PC-9 (cell line): ENCODE results near the gene EIF2AK2. TPM values are rescaled to one million over a fixed set of nuclear protein-coding genes. Genes with fewer than 3 reads are reported as not detected.

Source experiments
- BruUV-seq: library from RNA; stranded (reverse); fragments of 400-500 nt; replicated peaks from 2 replicates; lab custom pipeline; 2021; lab: Mats Ljungman, UMichigan
- CTCF ChIA-PET: fragments of 300-600 bp; sonication (Branson Sonifier 250); formaldehyde crosslinking; loops from one replicate; lab custom pipeline; 2022; ENCODE audit warnings: antibody characterized with exemption; lab: Charles Lee
- POLR2A ChIA-PET: fragments of 300-600 bp; sonication (Branson Sonifier 250); formaldehyde crosslinking; loops from one replicate; lab custom pipeline; 2022; ENCODE audit warnings: antibody characterized with exemption; ENCODE audit not compliant: unreplicated experiment; lab: Charles Lee
- DNase-seq, 2 experiments: peaks; one replicate each; pipeline versions ENCODE4 v3.0.0 to v3.0.0-alpha.2; 2015 to 2022; ENCODE audit warnings: mixed read lengths in 1 of 2
- H2AFZ ChIP-seq: fragments of 200-600 bp; sonication (generic); 2 replicates; pipeline ENCODE4 v1.8.1; 2017; ENCODE audit warnings: antibody characterized with exemption
- H3F3A ChIP-seq: fragments of 200-600 bp; sonication (generic); 2 replicates; pipeline ENCODE4 v1.8.1; 2017; ENCODE audit warnings: antibody characterized with exemption, mild to moderate bottlenecking, low read depth; ENCODE audit not compliant: insufficient read depth
- H3K27ac ChIP-seq: fragments of 200-600 bp; sonication (generic); 2 replicates; pipeline ENCODE4 v1.6.1; 2016; ENCODE audit warnings: mixed run types
- H3K27me3 ChIP-seq: fragments of 200-600 bp; sonication (generic); 2 replicates; pipeline ENCODE4 v1.6.1; 2016; ENCODE audit warnings: low read depth, mixed run types; ENCODE audit not compliant: insufficient read depth
- H3K36me3 ChIP-seq: fragments of 200-600 bp; sonication (generic); 2 replicates; pipeline ENCODE4 v1.6.1; 2016; ENCODE audit warnings: low read depth, mixed run types
- H3K4me1 ChIP-seq: fragments of 200-600 bp; sonication (generic); replicated peaks from 2 replicates; pipeline ENCODE4 v1.6.1; 2016; ENCODE audit warnings: mixed run types; ENCODE audit not compliant: insufficient read depth
- H3K4me2 ChIP-seq: fragments of 200-600 bp; sonication (generic); 2 replicates; pipeline ENCODE4 v1.6.1; 2017; ENCODE audit warnings: mixed run types
- H3K4me3 ChIP-seq: fragments of 200-600 bp; sonication (generic); 2 replicates; pipeline ENCODE4 v1.6.1; 2016; ENCODE audit warnings: mixed run types
- H3K79me2 ChIP-seq: fragments of 200-600 bp; sonication (generic); 2 replicates; pipeline ENCODE4 v1.6.1; 2017; ENCODE audit warnings: low read depth, mixed run types
- H3K9me2 ChIP-seq: fragments of 200-600 bp; sonication (generic); 2 replicates; pipeline ENCODE4 v1.8.1; 2017; ENCODE audit warnings: mild to moderate bottlenecking; ENCODE audit not compliant: insufficient read depth
- H3K9me3 ChIP-seq: fragments of 200-600 bp; sonication (generic); 2 replicates; pipeline ENCODE4 v1.8.1; 2016; ENCODE audit warnings: low read depth; ENCODE audit not compliant: insufficient read depth
- H4K20me1 ChIP-seq: fragments of 200-600 bp; sonication (generic); 2 replicates; pipeline ENCODE4 v1.8.1; 2017; ENCODE audit not compliant: insufficient read depth
- CTCF ChIP-seq: fragments of 200-600 bp; sonication (generic); conservative IDR thresholded peaks from 2 replicates; pipeline ENCODE4 v1.6.1; 2017; ENCODE audit warnings: mixed run types, antibody characterized with exemption, mild to moderate bottlenecking, moderate library complexity
- EZH2 ChIP-seq: fragments of 200-600 bp; sonication (generic); IDR thresholded peaks from 2 replicates; pipeline ENCODE4 v1.8.0; 2017; ENCODE audit warnings: antibody characterized with exemption, low read depth
- intact Hi-C: fragments of 100-400 bp; cut with micrococcal nuclease; formaldehyde crosslinking; loops from one replicate; pipeline ENCODE4 v1.10.0; 2022; ENCODE audit not compliant: unreplicated experiment
- total RNA-seq: library from RNA; stranded (reverse); gene quantifications from 2 replicates; pipeline ENCODE4 v1.2.3, GENCODE V29; 2021

Gene EIF2AK2
- total RNA-seq, 1 experiment from 2014 or later, result 61.2 TPM

- no peak overlapping the region for H3K4me3 ChIP-seq
- no peaks in the 10 kb centered on the region for H4K20me1 ChIP-seq
- H3K4me2 ChIP-seq, result no peak overlapping the region
- TF ChIP-seq EZH2 (no peak), CTCF (no peak)
- intact Hi-C loops, result no loop called here
- POLR2A ChIA-PET, result no interaction called here
- H3F3A ChIP-seq, result no peaks in the 10 kb centered on the region
- DNase-seq, result no peak
- CTCF ChIA-PET, result no interaction called here
- no peak overlapping the region for H2AFZ ChIP-seq
- H3K27ac ChIP-seq, result no peak overlapping the region
- BruUV-seq, result no TSS peak
- H3K9me2 ChIP-seq, result no peaks in the 10 kb centered on the region
- no peaks in the 10 kb centered on the region for H3K4me1 ChIP-seq
- H3K36me3 ChIP-seq, result no peaks in the 10 kb centered on the region
- H3K9me3 ChIP-seq, result no peaks in the 10 kb centered on the region
- no peaks in the 10 kb centered on the region for H3K79me2 ChIP-seq
- H3K27me3 ChIP-seq, result no peaks in the 10 kb centered on the region
Observed at GRCh38 chr2:37173741-37174140, 17.0 kb upstream of the EIF2AK2 start.

- no peaks in the 10 kb centered on the region for H3K27me3 ChIP-seq
- H3K79me2 ChIP-seq, result no peaks in the 10 kb centered on the region
- H3F3A ChIP-seq, result no peaks in the 10 kb centered on the region
- no TSS peak for BruUV-seq
- POLR2A ChIA-PET, result no interaction called here
- no peak overlapping the region for H3K4me3 ChIP-seq
- H3K4me1 ChIP-seq, result peaks cover 11% of the 10 kb centered on the region
- H4K20me1 ChIP-seq, result no peaks in the 10 kb centered on the region
- H3K9me2 ChIP-seq, result no peaks in the 10 kb centered on the region
- H3K27ac ChIP-seq, result no peak overlapping the region
- H3K4me2 ChIP-seq, result no peak overlapping the region
- H2AFZ ChIP-seq, result no peak overlapping the region
- no peaks in the 10 kb centered on the region for H3K36me3 ChIP-seq
- no peaks in the 10 kb centered on the region for H3K9me3 ChIP-seq
- no peak for DNase-seq
- intact Hi-C loops, result no loop called here
- CTCF ChIA-PET, result interaction anchor here (0.6 kb wide), 1 partner anchor 235 kb away, joined by 3 read pairs; no protein-coding TSS in a partner anchor
- TF ChIP-seq CTCF (no peak), EZH2 (no peak)
Observed at GRCh38 chr2:37171624-37171950, 14.8 kb upstream of the EIF2AK2 start.

GRCh38 chr2:37168217-37168981, 11.6 kb upstream of the EIF2AK2 start:
- no peaks in the 10 kb centered on the region for H3K9me2 ChIP-seq
- intact Hi-C loops, result loop anchor here (10.0 kb wide), 2 partner anchors 226 to 706 kb away; no protein-coding TSS in a partner anchor
- H3K9me3 ChIP-seq, result peaks cover 20% of the 10 kb centered on the region
- no peaks in the 10 kb centered on the region for H4K20me1 ChIP-seq
- H3K27ac ChIP-seq, result no peak overlapping the region
- peak overlapping the region; percentile 40; the same call in 1 of the 2 replicates for H3K4me2 ChIP-seq
- TF ChIP-seq EZH2 (no peak), CTCF (peak; percentile 83)
- peaks cover 11% of the 10 kb centered on the region for H3K4me1 ChIP-seq
- BruUV-seq, result no TSS peak
- DNase-seq, result peak in 1 of 2 experiments; percentile 38
- H2AFZ ChIP-seq, result peak overlapping the region; percentile 63
- ChIA-PET POLR2A (interaction anchor here (0.6 kb wide), 3 partner anchors 95 to 543 kb away, joined by 3 to 4 read pairs (median 3); no protein-coding TSS in a partner anchor), CTCF (interaction anchor here (0.6 to 0.8 kb wide), 2 partner anchors 13 to 247 kb away, joined by 4 read pairs; no protein-coding TSS in a partner anchor)
- no peaks in the 10 kb centered on the region for H3K36me3 ChIP-seq
- H3K27me3 ChIP-seq, result no peaks in the 10 kb centered on the region
- no peaks in the 10 kb centered on the region for H3F3A ChIP-seq
- H3K79me2 ChIP-seq, result no peaks in the 10 kb centered on the region
- H3K4me3 ChIP-seq, result no peak overlapping the region
